ENCODE results near the gene DLEU7.

DLEU7 gene

DNA sequence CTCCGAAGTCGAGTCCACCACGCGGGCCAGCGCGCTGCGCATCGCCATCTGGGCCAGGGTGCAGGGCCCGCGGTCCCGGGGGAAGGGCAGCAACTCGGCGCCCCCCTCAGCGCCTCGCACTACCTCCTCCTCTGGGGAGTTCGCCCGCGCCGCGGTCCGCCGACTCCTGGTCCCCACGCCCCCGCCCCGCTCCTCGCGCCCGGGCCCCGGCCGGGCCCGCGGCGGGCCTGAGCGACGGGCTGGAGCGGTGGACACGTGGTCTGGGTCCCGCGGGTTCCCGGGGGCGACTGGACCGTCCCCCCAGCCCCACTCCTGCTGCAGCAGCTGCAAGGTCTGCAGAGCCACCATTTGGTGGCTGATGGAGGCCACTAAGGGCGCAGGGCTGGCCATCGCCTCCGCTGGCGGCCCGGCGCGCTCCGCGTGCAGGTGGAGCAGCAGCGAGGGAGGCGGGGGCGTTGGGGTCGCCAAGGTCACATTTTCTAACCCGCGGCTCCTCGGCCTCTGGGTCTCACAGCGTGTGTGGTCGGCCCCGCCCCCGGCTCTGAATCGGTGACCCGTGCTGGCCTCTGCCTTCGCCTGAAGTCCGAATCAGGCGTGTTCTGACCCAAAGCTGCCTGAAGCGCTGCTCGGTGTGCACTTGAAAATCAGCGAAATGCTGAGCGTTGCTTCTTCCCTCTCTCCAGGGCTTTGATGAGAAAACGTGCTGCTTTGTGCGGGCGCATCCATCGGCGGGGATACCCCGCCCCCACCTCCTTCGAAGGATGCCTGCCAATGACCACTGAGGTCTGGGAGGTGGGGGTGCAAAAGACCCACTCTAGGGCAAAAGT is at the start of gene DLEU7:
Gene DLEU7 (minus strand): TSS at position 436 of the 827 bp plus-strand sequence. CDS start 46 bp downstream, at position 390.
- no peak for DNase-seq

DNA sequence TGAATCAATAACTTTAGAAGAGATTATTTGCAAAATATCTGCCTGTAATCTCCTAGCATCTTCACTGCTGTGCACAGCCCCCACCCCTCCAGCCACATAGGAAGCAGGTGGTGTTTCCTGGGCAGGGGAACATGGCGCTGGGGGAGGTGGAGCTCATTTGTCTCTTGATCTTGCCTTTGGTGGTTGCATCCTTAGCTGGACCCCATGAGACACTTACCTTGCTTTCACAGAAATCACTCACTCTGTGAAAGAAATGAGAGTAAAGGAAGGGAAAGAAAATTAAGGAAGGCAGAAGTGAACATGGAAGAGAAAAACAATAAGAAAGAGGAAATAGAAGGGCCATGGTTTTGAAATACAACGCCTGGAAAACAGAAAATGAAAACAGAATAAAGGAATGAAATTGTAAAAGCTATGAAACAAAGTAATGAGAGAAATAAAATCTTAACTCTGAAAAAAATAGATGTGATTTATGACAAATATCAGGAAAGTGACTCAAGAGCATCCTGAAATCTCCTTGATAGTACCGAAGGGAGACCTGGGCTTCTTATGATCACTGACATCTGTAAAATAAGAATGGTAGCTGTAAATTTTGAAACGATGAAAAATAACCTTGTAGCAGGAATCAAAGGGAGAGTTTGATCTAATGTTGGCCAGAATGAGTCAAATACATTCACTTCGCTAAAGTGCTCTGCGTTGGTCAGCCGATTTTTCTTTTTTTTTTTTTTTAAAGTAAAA is 48.9 kb upstream of the DLEU7 start:
- DNase-seq = no peak

- no peak for DNase-seq
Observed at GRCh38 chr13:50891206-50891605, 47.7 kb upstream of the DLEU7 start.

DNA sequence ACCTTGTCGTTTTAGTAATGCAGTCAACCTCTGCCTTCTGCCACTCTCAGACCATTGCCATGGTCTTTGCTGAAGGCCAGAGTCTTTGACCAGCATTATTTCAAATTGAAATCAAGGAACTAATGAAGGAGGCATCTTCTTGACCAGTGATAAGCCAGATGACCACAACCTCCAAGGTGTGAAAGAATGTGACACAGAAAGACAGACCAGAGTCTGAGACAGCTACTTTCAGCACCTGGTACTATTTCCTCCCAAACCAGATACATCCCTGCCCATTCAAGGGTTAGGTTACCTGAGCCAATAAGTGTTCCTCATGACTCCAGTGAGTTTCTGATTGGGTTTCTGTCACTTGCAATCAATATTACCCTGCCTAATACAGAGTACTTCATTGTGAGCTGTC is 45.8 kb upstream of the DLEU7 start:
- no peak for DNase-seq

DNA sequence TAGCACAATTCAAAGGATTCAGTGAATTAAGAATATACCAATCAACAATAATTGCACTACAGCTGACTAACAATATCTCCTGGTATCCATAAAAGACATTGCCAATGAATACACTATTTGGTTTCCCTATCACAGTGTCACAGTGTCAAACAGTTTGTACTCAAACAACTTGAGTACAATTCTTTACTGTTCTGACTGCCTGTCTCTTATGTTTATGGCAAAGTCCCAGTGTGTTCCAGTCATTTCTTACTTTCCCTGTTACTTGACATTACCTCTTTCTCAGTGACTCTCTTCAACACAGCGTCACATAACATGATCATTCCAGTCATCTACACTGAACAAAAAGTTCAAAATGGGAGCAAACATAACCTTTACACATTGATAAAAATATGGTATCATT is 44.9 kb upstream of the DLEU7 start:
- no peak for DNase-seq

- DNase-seq = no peak
Observed at GRCh38 chr13:50887151-50887550, 43.7 kb upstream of the DLEU7 start.

GRCh38 chr13:50884265-50884664 is 40.8 kb upstream of the DLEU7 start:
- DNase-seq = no peak

DNA sequence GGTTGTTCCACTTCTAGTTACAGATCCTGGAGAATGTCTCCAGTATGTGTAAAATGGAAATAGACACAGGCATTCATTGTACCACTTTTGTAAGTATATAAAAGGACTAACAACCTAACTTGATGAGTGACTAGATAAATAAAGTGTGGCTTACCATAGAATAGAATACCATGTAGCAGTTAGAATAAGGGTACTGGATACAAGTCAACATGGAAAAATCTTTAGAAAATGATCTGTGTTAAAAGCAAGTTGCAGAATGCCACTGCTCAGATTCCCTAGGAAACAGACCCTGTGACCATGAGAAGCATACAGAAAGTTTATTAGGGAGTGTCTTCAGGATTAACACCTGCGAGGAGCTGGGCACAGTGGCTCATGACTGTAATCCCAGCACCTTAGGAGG is 40.2 kb upstream of the DLEU7 start:
- no peak for DNase-seq

GRCh38 chr13:50882816-50883435 is 39.4 kb upstream of the DLEU7 start:
- DNase-seq = no peak

DNA sequence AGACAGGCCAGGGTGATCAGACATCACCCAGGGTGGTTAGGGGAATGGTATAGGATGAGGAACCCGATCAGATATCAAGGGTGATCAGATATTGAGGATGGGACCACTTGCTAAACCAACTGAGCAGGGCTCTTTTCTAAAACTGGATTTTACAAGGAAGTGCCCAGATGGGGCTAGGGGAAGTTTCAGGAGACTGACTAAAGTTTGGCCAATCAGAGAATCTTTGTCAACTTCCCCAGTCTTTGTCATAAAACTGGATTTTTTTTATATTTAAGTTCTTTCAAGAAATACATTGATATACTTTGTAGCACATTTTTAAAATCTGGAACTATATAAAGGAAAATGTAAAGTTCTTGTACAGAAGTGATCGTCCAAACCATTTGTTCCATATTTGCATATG is 30.5 kb upstream of the DLEU7 start:
- DNase-seq = no peak

DNA sequence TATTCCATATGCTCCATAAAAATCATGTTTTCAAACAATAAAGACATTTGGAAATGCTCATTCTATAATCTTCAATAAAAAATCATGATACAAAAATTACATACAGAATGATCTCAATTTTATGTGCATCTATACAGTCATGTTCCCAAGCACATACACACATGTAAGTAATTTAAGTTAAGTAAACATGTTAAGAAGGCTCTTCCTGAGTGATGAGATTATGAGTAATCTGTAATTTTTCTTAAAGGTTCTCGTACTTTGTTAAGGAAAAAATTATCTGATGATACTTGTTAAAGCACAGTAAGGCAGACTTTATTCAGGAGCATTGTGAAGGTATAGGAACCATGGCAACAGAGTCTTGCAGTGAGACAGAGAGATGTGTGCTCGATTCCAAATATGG is 30.0 kb upstream of the DLEU7 start:
- DNase-seq = no peak

GRCh38 chr13:50871405-50871804 is 27.9 kb upstream of the DLEU7 start:
- no peak for DNase-seq

GRCh38 chr13:50867637-50867945 is 24.1 kb upstream of the DLEU7 start:
- DNase-seq = no peak

GRCh38 chr13:50866817-50867636 is 23.5 kb upstream of the DLEU7 start:
- no peak for DNase-seq

- no peak for DNase-seq
Observed at GRCh38 chr13:50864492-50864891, 21.0 kb upstream of the DLEU7 start.

DNA sequence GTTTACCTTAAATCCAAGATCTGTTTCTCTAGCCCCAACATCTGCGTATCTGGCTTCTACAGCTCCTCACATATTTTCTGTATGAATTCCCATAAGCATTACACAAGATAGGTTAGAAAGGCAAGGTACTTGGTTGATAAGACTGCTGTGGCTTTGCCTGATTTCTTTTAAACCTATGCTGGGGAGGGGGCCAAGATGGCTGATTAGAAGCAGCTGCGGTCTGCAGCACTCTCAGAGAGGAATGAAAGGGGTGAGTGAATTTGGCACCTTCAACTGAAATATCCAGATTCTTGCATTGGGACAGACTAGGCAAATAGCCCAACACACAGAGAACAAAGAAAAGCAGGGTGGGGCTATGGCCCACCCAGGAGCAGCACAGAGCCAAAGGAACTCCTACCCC is 12.2 kb upstream of the DLEU7 start:
- DNase-seq = no peak

DNA sequence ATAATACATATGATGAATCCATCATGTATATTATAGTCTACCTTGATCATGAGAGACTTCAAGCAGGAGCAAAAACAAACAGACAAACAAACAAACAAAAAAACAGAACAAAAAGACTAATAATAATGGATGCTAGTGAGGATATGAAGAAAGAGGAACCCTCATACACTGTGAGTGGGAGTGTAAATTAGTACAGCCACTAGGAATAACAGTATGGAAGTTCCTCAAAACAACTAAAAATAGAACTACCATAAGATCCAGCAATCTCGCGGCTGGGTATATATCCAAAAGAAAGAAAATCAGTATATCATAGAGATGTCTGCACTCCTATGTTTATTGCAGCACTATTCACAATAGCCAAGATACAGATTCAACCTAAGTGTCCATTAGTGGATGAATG is 7.0 kb upstream of the DLEU7 start:
- no peak for DNase-seq

DNA sequence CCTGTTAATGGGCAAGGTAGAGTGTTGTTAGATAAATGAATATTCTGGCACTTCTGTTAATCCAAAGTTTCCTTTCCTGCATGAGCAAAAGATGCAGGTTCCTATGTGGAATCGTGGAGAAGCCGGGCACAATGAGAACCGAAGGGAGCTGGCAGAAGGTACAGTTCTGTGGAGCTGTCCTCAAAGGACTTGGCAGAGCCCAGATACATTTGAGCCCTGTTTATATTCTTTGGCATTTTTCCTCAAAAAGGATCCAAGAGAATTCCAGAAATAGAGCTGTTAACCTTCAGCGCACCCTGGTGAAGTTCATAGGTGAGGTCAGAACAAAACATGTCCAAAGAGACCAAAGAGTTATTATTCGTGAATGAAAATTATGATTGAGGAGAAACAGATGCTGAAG is 4.0 kb upstream of the DLEU7 start:
- DNase-seq = no peak

- DNase-seq = no peak
Observed at GRCh38 chr13:50846861-50847475, 3.5 kb upstream of the DLEU7 start.

DNA sequence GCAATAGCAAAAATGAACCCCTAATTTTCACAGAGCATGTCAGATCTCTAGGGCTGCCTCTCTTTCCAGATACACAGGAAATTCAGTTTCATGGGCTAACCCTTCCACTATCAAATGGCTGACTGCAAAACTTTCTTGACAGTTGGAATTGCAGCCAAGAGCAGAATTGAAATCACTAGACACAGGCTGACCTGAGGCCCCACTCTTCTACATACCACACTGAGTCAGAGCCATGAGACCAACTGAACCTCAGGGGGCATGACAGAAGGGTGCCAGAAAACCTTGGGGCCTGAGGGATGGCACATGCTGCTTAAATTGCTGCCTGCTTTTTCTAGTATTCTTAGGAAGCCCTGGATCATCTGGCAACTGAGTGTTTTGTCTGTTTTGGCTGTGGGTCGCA is 1.7 kb upstream of the DLEU7 start:
- DNase-seq = no peak

DNA sequence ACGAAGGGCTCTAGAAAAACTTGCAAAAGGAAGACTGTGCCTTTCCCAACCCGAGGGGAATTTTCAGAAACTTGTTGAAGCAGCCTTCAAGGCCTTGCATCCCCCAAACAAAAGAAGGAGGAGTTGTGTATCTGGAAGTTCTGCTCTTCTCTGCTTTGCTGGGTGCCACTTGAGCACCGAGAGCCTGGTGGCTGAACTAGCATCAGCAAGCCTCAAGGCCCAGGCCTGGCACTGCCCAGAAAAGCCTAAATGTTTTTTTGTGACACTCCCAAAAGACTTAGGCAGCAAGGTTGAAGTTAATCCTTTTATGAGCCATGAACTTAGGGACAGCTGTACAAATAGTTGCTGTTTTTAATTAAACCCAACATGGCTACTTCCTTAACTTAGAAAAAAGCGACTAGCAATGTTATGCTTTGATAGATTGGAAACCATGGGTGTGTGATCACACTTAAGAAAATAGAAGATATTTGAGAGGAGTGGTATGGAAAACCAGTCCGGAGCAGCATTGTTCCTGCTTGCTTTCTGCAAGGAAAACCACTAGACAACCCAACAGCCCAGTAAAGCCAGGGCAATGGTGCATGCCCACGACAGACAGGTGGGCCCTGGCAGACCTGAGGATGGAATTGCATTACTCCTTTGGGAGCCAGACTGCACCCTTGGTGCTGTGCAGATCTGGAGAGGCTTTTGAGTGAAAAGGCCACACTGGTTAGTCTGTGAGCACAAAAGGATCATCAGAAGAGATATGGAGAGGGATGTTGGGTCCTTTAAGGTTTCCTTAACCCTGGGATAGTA is 788 bp upstream of the DLEU7 start:
- no peak for DNase-seq

GRCh38 chr13:50842990-50843256 is 569 bp downstream of the DLEU7 start:
- no peak for DNase-seq

Measured in SIG-M5 (cell line).